Measurements from ENCODE around the gene MOGAT3.

MOGAT3 gene

GRCh38 chr7:101235050-101235449 is 34.2 kb upstream of the MOGAT3 start:
- H3K27me3 ChIP-seq (ENCODE audit: insufficient read depth, low read length), result no peaks in the 10 kb centered on the region
- peaks cover 37% of the 10 kb centered on the region for H3K36me3 ChIP-seq (ENCODE audit: insufficient read depth, low read length)
- no peaks in the 10 kb centered on the region for H3K4me1 ChIP-seq (ENCODE audit: insufficient read depth, low read length, severe bottlenecking)
- no peaks in the 10 kb centered on the region for H3K9me3 ChIP-seq (ENCODE audit: low read length)
- no peak overlapping the region for H3K27ac ChIP-seq (ENCODE audit: low read depth, low read length, poor library complexity, severe bottlenecking)
- H3K4me2 ChIP-seq (ENCODE audit: low read length), result no peak overlapping the region
- no peaks in the 10 kb centered on the region for H3K9me2 ChIP-seq (ENCODE audit: low read depth, low read length)
- no peak overlapping the region for H3K9ac ChIP-seq (ENCODE audit: low read length)
- H4K20me1 ChIP-seq (ENCODE audit: insufficient read depth, low read length), result no peaks in the 10 kb centered on the region
- no peaks in the 10 kb centered on the region for H3K79me2 ChIP-seq (ENCODE audit: insufficient read depth, low read length)
- TF ChIP-seq CTCF (IDR thresholded peaks at IDR 0.05; ENCODE audit: low read length) (peak; percentile 43; the same call in 1 of the 2 replicates), EZH2 (IDR thresholded peaks at IDR 0.05; ENCODE audit: borderline replicate concordance, low read length) (no peak)
- no peak overlapping the region for H3K4me3 ChIP-seq (ENCODE audit: low read depth, low read length, poor library complexity, severe bottlenecking)
- H3F3A ChIP-seq (ENCODE audit: insufficient read depth, low read length), result no peaks in the 10 kb centered on the region
- H2AFZ ChIP-seq (ENCODE audit: low read length), result no peak overlapping the region

GRCh38 chr7:101234636-101235035 is 33.8 kb upstream of the MOGAT3 start:
- Histone ChIP-seq H3K4me2 (ENCODE audit: low read length) (no peak overlapping the region), H4K20me1 (ENCODE audit: insufficient read depth, low read length) (no peaks in the 10 kb centered on the region), H2AFZ (ENCODE audit: low read length) (no peak overlapping the region), H3K9me3 (ENCODE audit: low read length) (no peaks in the 10 kb centered on the region), H3K27ac (ENCODE audit: low read depth, low read length, poor library complexity, severe bottlenecking) (no peak overlapping the region), H3K9ac (ENCODE audit: low read length) (no peak overlapping the region), H3K79me2 (ENCODE audit: insufficient read depth, low read length) (no peaks in the 10 kb centered on the region), H3K9me2 (ENCODE audit: low read depth, low read length) (no peaks in the 10 kb centered on the region), H3K27me3 (ENCODE audit: insufficient read depth, low read length) (no peaks in the 10 kb centered on the region), H3K4me1 (ENCODE audit: insufficient read depth, low read length, severe bottlenecking) (no peaks in the 10 kb centered on the region), H3K36me3 (ENCODE audit: insufficient read depth, low read length) (peaks cover 33% of the 10 kb centered on the region), H3K4me3 (ENCODE audit: low read depth, low read length, poor library complexity, severe bottlenecking) (no peak overlapping the region), H3F3A (ENCODE audit: insufficient read depth, low read length) (no peaks in the 10 kb centered on the region)
- TF ChIP-seq CTCF (IDR thresholded peaks at IDR 0.05; ENCODE audit: low read length), result no peak
- TF ChIP-seq EZH2 (IDR thresholded peaks at IDR 0.05; ENCODE audit: borderline replicate concordance, low read length), result no peak

GRCh38 chr7:101233907-101234547 is 33.2 kb upstream of the MOGAT3 start:
- H3F3A ChIP-seq (ENCODE audit: insufficient read depth, low read length), result no peaks in the 10 kb centered on the region
- no peak overlapping the region for H3K4me3 ChIP-seq (ENCODE audit: low read depth, low read length, poor library complexity, severe bottlenecking)
- no peaks in the 10 kb centered on the region for H3K4me1 ChIP-seq (ENCODE audit: insufficient read depth, low read length, severe bottlenecking)
- no peaks in the 10 kb centered on the region for H3K9me2 ChIP-seq (ENCODE audit: low read depth, low read length)
- no peaks in the 10 kb centered on the region for H3K79me2 ChIP-seq (ENCODE audit: insufficient read depth, low read length)
- no peak overlapping the region for H3K9ac ChIP-seq (ENCODE audit: low read length)
- H2AFZ ChIP-seq (ENCODE audit: low read length), result no peak overlapping the region
- H3K27me3 ChIP-seq (ENCODE audit: insufficient read depth, low read length), result no peaks in the 10 kb centered on the region
- H4K20me1 ChIP-seq (ENCODE audit: insufficient read depth, low read length), result no peaks in the 10 kb centered on the region
- H3K27ac ChIP-seq (ENCODE audit: low read depth, low read length, poor library complexity, severe bottlenecking), result no peak overlapping the region
- no peaks in the 10 kb centered on the region for H3K9me3 ChIP-seq (ENCODE audit: low read length)
- H3K4me2 ChIP-seq (ENCODE audit: low read length), result no peak overlapping the region
- TF ChIP-seq CTCF (IDR thresholded peaks at IDR 0.05; ENCODE audit: low read length) (no peak), EZH2 (IDR thresholded peaks at IDR 0.05; ENCODE audit: borderline replicate concordance, low read length) (no peak)
- peaks cover 27% of the 10 kb centered on the region for H3K36me3 ChIP-seq (ENCODE audit: insufficient read depth, low read length)

Measured in OCI-LY1 (cell line).